ENCODE results near the gene SUN5.

The SUN5 gene

GRCh38 chr20:33020278-33021161 is 16.3 kb upstream of the SUN5 start:
- Histone ChIP-seq H3K4me3 (ENCODE audit: low read length) (no peak overlapping the region), H3K27ac (ENCODE audit: low read length) (no peak overlapping the region), H3K27me3 (ENCODE audit: control insufficient read depth, insufficient read depth, low read length) (no peaks in the 10 kb centered on the region), H3K4me1 (ENCODE audit: control insufficient read depth, insufficient read depth, low read length) (no peaks in the 10 kb centered on the region; the same call in 1 of the 2 replicates), H3K36me3 (ENCODE audit: control insufficient read depth, insufficient read depth, low read length) (no peaks in the 10 kb centered on the region), H3K9me3 (ENCODE audit: control insufficient read depth, insufficient read depth, low read length) (no peaks in the 10 kb centered on the region)
- DNase-seq (ENCODE audit: low read depth, low spot score): no peak
- WGBS (ENCODE audit: insufficient coverage, insufficient read length): no CpG with 5 or more reads among the region's 18 CpGs

- no peaks in the 10 kb centered on the region for H3K9me3 ChIP-seq (ENCODE audit: control insufficient read depth, insufficient read depth, low read length)
- H3K27me3 ChIP-seq (ENCODE audit: control insufficient read depth, insufficient read depth, low read length): no peaks in the 10 kb centered on the region
- H3K27ac ChIP-seq (ENCODE audit: low read length): no peak overlapping the region
- no peak overlapping the region for H3K4me3 ChIP-seq (ENCODE audit: low read length)
- DNase-seq (ENCODE audit: low read depth, low spot score): no peak
- no CpG with 5 or more reads among the region's 23 CpGs for WGBS (ENCODE audit: insufficient coverage, insufficient read length)
- H3K36me3 ChIP-seq (ENCODE audit: control insufficient read depth, insufficient read depth, low read length): no peaks in the 10 kb centered on the region
- no peaks in the 10 kb centered on the region; the same call in 1 of the 2 replicates for H3K4me1 ChIP-seq (ENCODE audit: control insufficient read depth, insufficient read depth, low read length)
Observed at GRCh38 chr20:33019465-33020277, 15.4 kb upstream of the SUN5 start.

GRCh38 chr20:33018169-33018931 is 14.1 kb upstream of the SUN5 start:
- H3K36me3 ChIP-seq (ENCODE audit: control insufficient read depth, insufficient read depth, low read length): no peaks in the 10 kb centered on the region
- WGBS (ENCODE audit: insufficient coverage, insufficient read length): no CpG with 5 or more reads among the region's 14 CpGs
- no peaks in the 10 kb centered on the region for H3K9me3 ChIP-seq (ENCODE audit: control insufficient read depth, insufficient read depth, low read length)
- H3K4me1 ChIP-seq (ENCODE audit: control insufficient read depth, insufficient read depth, low read length): no peaks in the 10 kb centered on the region; the same call in 1 of the 2 replicates
- H3K27me3 ChIP-seq (ENCODE audit: control insufficient read depth, insufficient read depth, low read length): no peaks in the 10 kb centered on the region
- DNase-seq (ENCODE audit: low read depth, low spot score): no peak
- no peak overlapping the region for H3K4me3 ChIP-seq (ENCODE audit: low read length)
- no peak overlapping the region for H3K27ac ChIP-seq (ENCODE audit: low read length)

DNA sequence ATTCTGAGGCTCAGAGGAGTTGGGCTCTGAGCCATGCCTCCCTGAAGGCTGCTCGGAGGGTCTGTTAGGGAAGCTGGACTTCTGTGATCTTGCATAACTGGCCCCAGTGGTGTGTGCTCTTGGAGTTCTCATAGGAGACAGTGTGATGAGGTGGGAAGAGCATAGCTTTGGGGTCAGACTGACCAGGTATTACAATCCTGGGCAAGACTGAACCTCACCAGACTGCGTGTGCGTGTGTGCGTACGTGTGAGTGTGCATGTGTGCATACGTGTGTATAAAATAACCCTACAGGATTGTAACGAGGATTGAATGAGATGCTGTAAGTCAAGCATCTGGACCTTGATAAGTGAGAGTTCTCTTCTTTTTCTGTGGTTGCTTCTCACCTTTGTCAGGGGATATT is 13.3 kb upstream of the SUN5 start:
- Histone ChIP-seq H3K4me3 (ENCODE audit: low read length) (no peak overlapping the region), H3K9me3 (ENCODE audit: control insufficient read depth, insufficient read depth, low read length) (no peaks in the 10 kb centered on the region), H3K4me1 (ENCODE audit: control insufficient read depth, insufficient read depth, low read length) (no peaks in the 10 kb centered on the region; the same call in 1 of the 2 replicates), H3K27me3 (ENCODE audit: control insufficient read depth, insufficient read depth, low read length) (no peaks in the 10 kb centered on the region), H3K36me3 (ENCODE audit: control insufficient read depth, insufficient read depth, low read length) (no peaks in the 10 kb centered on the region), H3K27ac (ENCODE audit: low read length) (no peak overlapping the region)
- no peak for DNase-seq (ENCODE audit: low read depth, low spot score)
- no CpG with 5 or more reads among the region's 7 CpGs for WGBS (ENCODE audit: insufficient coverage, insufficient read length)

GRCh38 chr20:33016581-33017109 is 12.4 kb upstream of the SUN5 start:
- no peaks in the 10 kb centered on the region for H3K36me3 ChIP-seq (ENCODE audit: control insufficient read depth, insufficient read depth, low read length)
- WGBS (ENCODE audit: insufficient coverage, insufficient read length): no CpG with 5 or more reads among the region's 7 CpGs
- H3K27me3 ChIP-seq (ENCODE audit: control insufficient read depth, insufficient read depth, low read length): no peaks in the 10 kb centered on the region
- no peaks in the 10 kb centered on the region for H3K9me3 ChIP-seq (ENCODE audit: control insufficient read depth, insufficient read depth, low read length)
- no peak for DNase-seq (ENCODE audit: low read depth, low spot score)
- no peaks in the 10 kb centered on the region; the same call in 1 of the 2 replicates for H3K4me1 ChIP-seq (ENCODE audit: control insufficient read depth, insufficient read depth, low read length)
- H3K27ac ChIP-seq (ENCODE audit: low read length): no peak overlapping the region
- no peak overlapping the region for H3K4me3 ChIP-seq (ENCODE audit: low read length)

DNA sequence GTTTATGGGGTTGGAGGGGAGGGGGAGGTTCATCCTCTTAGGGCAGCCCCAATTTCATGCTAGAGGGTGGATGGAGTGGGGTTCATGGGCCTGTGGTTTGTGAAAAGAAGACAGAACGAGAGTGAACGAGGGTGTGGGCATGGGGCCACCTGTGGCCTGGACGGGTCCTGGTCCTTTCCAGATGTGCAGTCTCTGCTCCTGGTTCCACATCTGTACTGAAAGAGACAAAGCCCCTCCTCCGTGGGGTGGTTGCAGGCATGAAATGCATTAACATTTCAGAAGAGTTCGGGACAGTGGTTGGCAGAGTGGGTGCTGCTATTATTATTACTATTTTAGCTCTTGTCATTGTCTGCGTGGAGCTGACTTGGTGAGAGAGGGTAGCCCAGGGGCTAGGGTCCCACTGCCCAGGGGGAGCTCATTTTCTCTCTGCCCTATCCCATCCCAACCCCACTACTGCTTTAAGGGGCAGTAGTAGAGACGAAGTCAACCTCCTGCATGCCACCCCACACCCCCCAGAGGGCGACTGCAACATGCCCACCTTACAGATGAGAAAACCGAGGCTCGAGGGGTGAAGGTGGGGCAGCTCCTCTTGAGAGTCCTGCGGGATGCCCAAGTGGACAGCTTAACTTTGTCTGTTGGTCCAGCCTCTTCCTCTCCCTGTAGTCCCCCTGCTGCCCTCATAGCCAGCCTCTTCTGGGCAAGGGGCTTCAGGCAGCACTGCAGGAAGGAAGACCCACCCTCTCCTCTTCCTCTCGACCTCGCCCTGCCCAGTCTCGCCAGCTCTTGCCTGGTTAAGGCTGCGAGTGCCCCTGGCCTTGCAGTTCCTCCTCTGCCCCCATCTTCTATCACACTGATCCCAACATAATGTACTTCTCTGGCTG is 11.7 kb upstream of the SUN5 start:
- no peaks in the 10 kb centered on the region for H3K27me3 ChIP-seq (ENCODE audit: control insufficient read depth, insufficient read depth, low read length)

GRCh38 chr20:33015114-33015484 is 10.9 kb upstream of the SUN5 start:
- no peak overlapping the region for H3K4me3 ChIP-seq (ENCODE audit: low read length)
- H3K9me3 ChIP-seq (ENCODE audit: control insufficient read depth, insufficient read depth, low read length): no peaks in the 10 kb centered on the region
- no CpG with 5 or more reads among the region's 10 CpGs for WGBS (ENCODE audit: insufficient coverage, insufficient read length)
- DNase-seq (ENCODE audit: low read depth, low spot score): no peak
- no peaks in the 10 kb centered on the region; the same call in 1 of the 2 replicates for H3K4me1 ChIP-seq (ENCODE audit: control insufficient read depth, insufficient read depth, low read length)
- no peaks in the 10 kb centered on the region for H3K36me3 ChIP-seq (ENCODE audit: control insufficient read depth, insufficient read depth, low read length)
- H3K27ac ChIP-seq (ENCODE audit: low read length): no peak overlapping the region
- no peaks in the 10 kb centered on the region for H3K27me3 ChIP-seq (ENCODE audit: control insufficient read depth, insufficient read depth, low read length)

More for the DNA sequence above, 11.7 kb upstream of the SUN5 start:
- no peak overlapping the region for H3K4me3 ChIP-seq (ENCODE audit: low read length)
- no peak for DNase-seq (ENCODE audit: low read depth, low spot score)
- no peak overlapping the region for H3K27ac ChIP-seq (ENCODE audit: low read length)
- H3K4me1 ChIP-seq (ENCODE audit: control insufficient read depth, insufficient read depth, low read length): no peaks in the 10 kb centered on the region; the same call in 1 of the 2 replicates
- no peaks in the 10 kb centered on the region for H3K9me3 ChIP-seq (ENCODE audit: control insufficient read depth, insufficient read depth, low read length)
- H3K36me3 ChIP-seq (ENCODE audit: control insufficient read depth, insufficient read depth, low read length): no peaks in the 10 kb centered on the region
- WGBS (ENCODE audit: insufficient coverage, insufficient read length): no CpG with 5 or more reads among the region's 15 CpGs

GRCh38 chr20:33014336-33015113 is 10.3 kb upstream of the SUN5 start:
- no peak for DNase-seq (ENCODE audit: low read depth, low spot score)
- no peak overlapping the region for H3K4me3 ChIP-seq (ENCODE audit: low read length)
- H3K9me3 ChIP-seq (ENCODE audit: control insufficient read depth, insufficient read depth, low read length): no peaks in the 10 kb centered on the region
- no peaks in the 10 kb centered on the region for H3K27me3 ChIP-seq (ENCODE audit: control insufficient read depth, insufficient read depth, low read length)
- no CpG with 5 or more reads among the region's 16 CpGs for WGBS (ENCODE audit: insufficient coverage, insufficient read length)
- no peaks in the 10 kb centered on the region; the same call in 1 of the 2 replicates for H3K4me1 ChIP-seq (ENCODE audit: control insufficient read depth, insufficient read depth, low read length)
- no peak overlapping the region for H3K27ac ChIP-seq (ENCODE audit: low read length)
- no peaks in the 10 kb centered on the region for H3K36me3 ChIP-seq (ENCODE audit: control insufficient read depth, insufficient read depth, low read length)

All from iPS DF 6.9 (cell line).